ENCODE results near the gene PHACTR2.

DNA sequence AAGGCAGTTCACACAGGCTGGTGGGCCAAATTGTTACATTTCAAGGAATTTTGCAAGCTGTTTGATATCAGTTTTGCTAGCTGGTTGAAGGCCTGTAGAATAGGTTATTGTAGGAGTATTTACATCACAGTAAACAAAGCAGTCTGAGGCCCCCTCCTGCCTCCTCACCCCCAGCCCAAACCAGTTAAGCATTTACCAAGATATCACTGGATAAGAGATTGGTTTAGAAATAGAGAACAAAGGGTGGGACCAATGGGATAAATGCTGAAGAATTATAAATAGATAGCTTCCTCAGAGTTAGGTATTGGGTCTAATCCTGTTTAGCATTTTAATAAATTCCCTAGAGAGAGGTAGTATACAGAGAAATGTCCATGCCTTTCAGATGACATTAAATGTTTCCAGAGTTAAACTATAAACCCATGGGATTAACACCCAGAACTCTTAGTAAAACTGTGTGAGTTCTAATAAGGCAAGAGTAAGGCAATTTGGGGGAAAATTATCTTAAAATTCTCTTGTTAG is 2.3 kb upstream of the PHACTR2 start:
- TF ChIP-seq ZFX (IDR thresholded peaks at IDR 0.05), result no peak
- TF ChIP-seq, protein P1, sequence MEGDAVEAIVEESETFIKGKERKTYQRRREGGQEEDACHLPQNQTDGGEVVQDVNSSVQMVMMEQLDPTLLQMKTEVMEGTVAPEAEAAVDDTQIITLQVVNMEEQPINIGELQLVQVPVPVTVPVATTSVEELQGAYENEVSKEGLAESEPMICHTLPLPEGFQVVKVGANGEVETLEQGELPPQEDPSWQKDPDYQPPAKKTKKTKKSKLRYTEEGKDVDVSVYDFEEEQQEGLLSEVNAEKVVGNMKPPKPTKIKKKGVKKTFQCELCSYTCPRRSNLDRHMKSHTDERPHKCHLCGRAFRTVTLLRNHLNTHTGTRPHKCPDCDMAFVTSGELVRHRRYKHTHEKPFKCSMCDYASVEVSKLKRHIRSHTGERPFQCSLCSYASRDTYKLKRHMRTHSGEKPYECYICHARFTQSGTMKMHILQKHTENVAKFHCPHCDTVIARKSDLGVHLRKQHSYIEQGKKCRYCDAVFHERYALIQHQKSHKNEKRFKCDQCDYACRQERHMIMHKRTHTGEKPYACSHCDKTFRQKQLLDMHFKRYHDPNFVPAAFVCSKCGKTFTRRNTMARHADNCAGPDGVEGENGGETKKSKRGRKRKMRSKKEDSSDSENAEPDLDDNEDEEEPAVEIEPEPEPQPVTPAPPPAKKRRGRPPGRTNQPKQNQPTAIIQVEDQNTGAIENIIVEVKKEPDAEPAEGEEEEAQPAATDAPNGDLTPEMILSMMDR (conservative IDR thresholded peaks at IDR 0.05), result no peak
